Activated CD4-positive, alpha-beta T cell treated with anti-CD3 and anti-CD28 coated beads, Interleukin-10, Interleukin-2, amounts not matched to agents 100 ng/mL and 50 ng/mL, durations not matched to agents 16 hours and 8 hours (primary cell): ENCODE data around the gene CHEK1.

Experiments used
- DNase-seq: peaks from one replicate; pipeline ENCODE4 v3.0.0-alpha.2; 2020

Gene CHEK1

GRCh38 chr11:125627236-125627910 lies 2.4 kb downstream of the CHEK1 start:
- DNase-seq = no peak

- no peak for DNase-seq
Measured at GRCh38 chr11:125637840-125638239, 12.9 kb downstream of the CHEK1 start.

GRCh38 chr11:125638315-125638714 lies 13.4 kb downstream of the CHEK1 start:
- DNase-seq = no peak

GRCh38 chr11:125645871-125646270 lies 20.9 kb downstream of the CHEK1 start:
- no peak for DNase-seq

GRCh38 chr11:125649465-125650166 lies 24.7 kb downstream of the CHEK1 start:
- no peak for DNase-seq

- DNase-seq = peak; percentile 48
Measured at GRCh38 chr11:125662689-125663088, 37.7 kb downstream of the CHEK1 start.

GRCh38 chr11:125663910-125664309 lies 38.9 kb downstream of the CHEK1 start:
- peak; percentile 19 for DNase-seq

- DNase-seq = no peak
Measured at GRCh38 chr11:125667151-125667550, 42.2 kb downstream of the CHEK1 start.

GRCh38 chr11:125670172-125670571 lies 45.2 kb downstream of the CHEK1 start:
- DNase-seq = no peak

GRCh38 chr11:125671561-125671960 lies 46.6 kb downstream of the CHEK1 start:
- no peak for DNase-seq

- DNase-seq = no peak
Measured at GRCh38 chr11:125674210-125674609, 49.2 kb downstream of the CHEK1 start.

GRCh38 chr11:125675196-125675595 lies 50.2 kb downstream of the CHEK1 start:
- no peak for DNase-seq

GRCh38 chr11:125679397-125679796 lies 54.4 kb downstream of the CHEK1 start:
- DNase-seq = no peak

- peak; percentile 10 for DNase-seq
Measured at GRCh38 chr11:125679837-125680236, 54.9 kb downstream of the CHEK1 start.

GRCh38 chr11:125680747-125681146 lies 55.8 kb downstream of the CHEK1 start, which contains the start of gene ACRV1:
TSS of gene ACRV1 (minus strand) at chr11:125680847. CDS start at chr11:125680780, 67 bp downstream.
- DNase-seq = no peak

GRCh38 chr11:125685228-125685627 lies 60.3 kb downstream of the CHEK1 start:
- DNase-seq = no peak

- no peak for DNase-seq
Measured at GRCh38 chr11:125688066-125688465, 63.1 kb downstream of the CHEK1 start.

- DNase-seq = no peak
Measured at GRCh38 chr11:125688632-125689031, 63.7 kb downstream of the CHEK1 start.

- no peak for DNase-seq
Measured at GRCh38 chr11:125689274-125689859, 64.4 kb downstream of the CHEK1 start.

GRCh38 chr11:125690006-125690405 lies 65.0 kb downstream of the CHEK1 start:
- DNase-seq = no peak

- no peak for DNase-seq
Measured at GRCh38 chr11:125692887-125693286, 67.9 kb downstream of the CHEK1 start.

- no peak for DNase-seq
Measured at GRCh38 chr11:125694951-125695350, 70.0 kb downstream of the CHEK1 start.

- no peak for DNase-seq
Measured at GRCh38 chr11:125701018-125701610, 76.2 kb downstream of the CHEK1 start.
